Prostate gland (tissue), 2 donors: ENCODE data around the gene PIGC. TPM values are rescaled to one million over a fixed set of nuclear protein-coding genes. Genes with fewer than 3 reads are reported as not detected.

Experiments
- DNase-seq: peaks from one replicate; pipeline ENCODE4 v3.0.0-alpha.2; 2019; ENCODE audit warnings: low spot score
- H3K27ac ChIP-seq, 2 donors: fragments of 200-600 bp; sonication (generic); 2 replicates each; pipeline ENCODE4 v1.5.1; 2017 to 2019
- H3K27me3 ChIP-seq: fragments of 200-600 bp; sonication (generic); replicated peaks from 2 replicates; pipeline ENCODE4 v1.5.1; 2019; ENCODE audit not compliant: insufficient read depth
- H3K36me3 ChIP-seq, 2 donors: fragments of 200-600 bp; sonication (generic); 1 replicate in 1 of 2; 2 replicates in 1 of 2; pipeline versions ENCODE4 v1.5.1 to v1.8.1; 2017 to 2019
- H3K4me1 ChIP-seq: fragments of 200-600 bp; sonication (generic); replicated peaks from 2 replicates; pipeline ENCODE4 v1.5.1; 2019
- H3K4me3 ChIP-seq, 2 donors: fragments of 200-600 bp; sonication (generic); 2 replicates each; pipeline ENCODE4 v1.5.1; 2017 to 2019
- H3K9me3 ChIP-seq: fragments of 200-600 bp; sonication (generic); 2 replicates; pipeline ENCODE4 v1.5.1; 2017
- CTCF ChIP-seq, 4 experiments: fragments of 200-600 bp in 2 of 4; fragments of 450-650 bp in 2 of 4; sonication (generic) in 2 of 4; IDR thresholded peaks; 1 replicate in 3 of 4; 2 replicates in 1 of 4; pipeline ENCODE4 v1.5.1; 2016 to 2019; ENCODE audit warnings: antibody characterized with exemption in 4 of 4, mild to moderate bottlenecking in 2 of 4, moderate library complexity in 2 of 4
- POLR2A ChIP-seq: fragments of 450-650 bp; IDR thresholded peaks from one replicate; pipeline ENCODE4 v1.6.1; 2016; ENCODE audit warnings: antibody characterized with exemption, mild to moderate bottlenecking
- POLR2AphosphoS5 ChIP-seq: sonication (generic); formaldehyde crosslinking; IDR thresholded peaks from one replicate; pipeline ENCODE4 v1.6.1; 2017; ENCODE audit warnings: antibody characterized with exemption
- WGBS: methylation state at CpG from one replicate; pipeline ENCODE4 v1.1.5; 2018; 5-methylcytosine and 5-hydroxymethylcytosine counted together
- intact Hi-C: fragments of 100-400 bp; cut with DNase I; formaldehyde crosslinking; loops from one replicate; pipeline ENCODE4 v1.14.2; 2022
- total RNA-seq, 2 donors: library from RNA; depleted of rRNA; stranded (reverse); fragments of >200 nt; gene quantifications; one replicate each; pipeline ENCODE4 v1.1.0, GENCODE V29; 2016

The PIGC gene
- total RNA-seq, 2 donors from 2014 or later, result 24.1 to 34.1 TPM

GRCh38 chr1:172453607-172454006 lies 9.7 kb upstream of the PIGC start:
- Histone ChIP-seq H3K27me3 (no peaks in the 10 kb centered on the region), H3K4me1 (no peaks in the 10 kb centered on the region), H3K27ac (no peak overlapping the region), H3K4me3 (no peak overlapping the region), H3K36me3 (no peaks in the 10 kb centered on the region), H3K9me3 (no peaks in the 10 kb centered on the region)
- no peak for DNase-seq
- TF ChIP-seq POLR2A, result no peak
- no peak for TF ChIP-seq CTCF (IDR thresholded peaks at IDR 0.05)
- no peak for TF ChIP-seq POLR2AphosphoS5
- 35% methylated on average over 1 of the region's 1 CpG for WGBS
- intact Hi-C loops, result loop anchor here (5.0 kb wide), 1 partner anchor 79 kb away; the partner anchor contains the start of gene SUCO

- DNase-seq, result no peak
- H3K36me3 ChIP-seq, result no peaks in the 10 kb centered on the region
- H3K27me3 ChIP-seq, result no peaks in the 10 kb centered on the region
- no peaks in the 10 kb centered on the region for H3K9me3 ChIP-seq
- H3K4me1 ChIP-seq, result no peaks in the 10 kb centered on the region
- WGBS, result 57% methylated on average over 6 of the region's 6 CpGs
- H3K27ac ChIP-seq, result no peak overlapping the region
- intact Hi-C loops, result loop anchor here (5.0 kb wide), 1 partner anchor 79 kb away; the partner anchor contains the start of gene SUCO
- TF ChIP-seq CTCF (IDR thresholded peaks at IDR 0.05) (no peak), POLR2AphosphoS5 (no peak), POLR2A (no peak)
- no peak overlapping the region for H3K4me3 ChIP-seq
Observed at GRCh38 chr1:172453153-172453545, 9.3 kb upstream of the PIGC start.

GRCh38 chr1:172452536-172453152 lies 8.8 kb upstream of the PIGC start:
- Histone ChIP-seq H3K4me1 (no peaks in the 10 kb centered on the region), H3K4me3 (no peak overlapping the region), H3K27ac (no peak overlapping the region), H3K27me3 (no peaks in the 10 kb centered on the region), H3K36me3 (no peaks in the 10 kb centered on the region), H3K9me3 (no peaks in the 10 kb centered on the region)
- intact Hi-C loops, result loop anchor here (5.0 kb wide), 1 partner anchor 80 kb away; the partner anchor contains the start of gene SUCO
- TF ChIP-seq POLR2AphosphoS5, result no peak
- no peak for TF ChIP-seq CTCF (IDR thresholded peaks at IDR 0.05)
- TF ChIP-seq POLR2A, result no peak
- DNase-seq, result no peak
- WGBS, result 82% methylated on average over 7 of the region's 7 CpGs

- WGBS, result 31% methylated on average over 2 of the region's 2 CpGs
- Histone ChIP-seq H3K36me3 (no peaks in the 10 kb centered on the region), H3K27me3 (no peaks in the 10 kb centered on the region), H3K4me3 (no peak overlapping the region), H3K4me1 (no peaks in the 10 kb centered on the region), H3K27ac (no peak overlapping the region), H3K9me3 (no peaks in the 10 kb centered on the region)
- no peak for DNase-seq
- TF ChIP-seq POLR2AphosphoS5 (no peak), POLR2A (no peak), CTCF (IDR thresholded peaks at IDR 0.05) (no peak)
- intact Hi-C loops, result loop anchor here (5.0 kb wide), 1 partner anchor 81 kb away; the partner anchor contains the start of gene SUCO
Observed at GRCh38 chr1:172451002-172451443, 7.2 kb upstream of the PIGC start.

GRCh38 chr1:172450524-172450885 lies 6.6 kb upstream of the PIGC start:
- Histone ChIP-seq H3K36me3 (no peaks in the 10 kb centered on the region), H3K4me1 (no peaks in the 10 kb centered on the region), H3K27ac (no peak overlapping the region), H3K4me3 (no peak overlapping the region), H3K27me3 (no peaks in the 10 kb centered on the region), H3K9me3 (no peaks in the 10 kb centered on the region)
- TF ChIP-seq POLR2A, result no peak
- no peak for TF ChIP-seq CTCF (IDR thresholded peaks at IDR 0.05)
- no peak for TF ChIP-seq POLR2AphosphoS5
- WGBS, result 54% methylated on average over 7 of the region's 7 CpGs
- intact Hi-C loops, result loop anchor here (5.0 kb wide), 1 partner anchor 82 kb away; the partner anchor contains the start of gene SUCO
- DNase-seq, result no peak
